Tibial nerve (tissue), 3 donors: ENCODE measurements around the gene GAL3ST2.

Experiments used
- CTCF ChIP-seq, 5 experiments: fragments of 200-600 bp in 3 of 5; fragments of 450-650 bp in 2 of 5; sonication (generic) in 3 of 5; IDR thresholded peaks; one replicate each; pipeline ENCODE4 v1.5.1; 2016 to 2019; ENCODE audit warnings: antibody characterized with exemption in 5 of 5, mild to moderate bottlenecking in 3 of 5, moderate library complexity in 2 of 5
- POLR2A ChIP-seq, 2 donors: fragments of 450-650 bp; IDR thresholded peaks; one replicate each; pipeline ENCODE4 v1.6.1; 2017; ENCODE audit warnings: antibody characterized with exemption in 2 of 2, mild to moderate bottlenecking in 2 of 2, moderate library complexity in 2 of 2

DNA sequence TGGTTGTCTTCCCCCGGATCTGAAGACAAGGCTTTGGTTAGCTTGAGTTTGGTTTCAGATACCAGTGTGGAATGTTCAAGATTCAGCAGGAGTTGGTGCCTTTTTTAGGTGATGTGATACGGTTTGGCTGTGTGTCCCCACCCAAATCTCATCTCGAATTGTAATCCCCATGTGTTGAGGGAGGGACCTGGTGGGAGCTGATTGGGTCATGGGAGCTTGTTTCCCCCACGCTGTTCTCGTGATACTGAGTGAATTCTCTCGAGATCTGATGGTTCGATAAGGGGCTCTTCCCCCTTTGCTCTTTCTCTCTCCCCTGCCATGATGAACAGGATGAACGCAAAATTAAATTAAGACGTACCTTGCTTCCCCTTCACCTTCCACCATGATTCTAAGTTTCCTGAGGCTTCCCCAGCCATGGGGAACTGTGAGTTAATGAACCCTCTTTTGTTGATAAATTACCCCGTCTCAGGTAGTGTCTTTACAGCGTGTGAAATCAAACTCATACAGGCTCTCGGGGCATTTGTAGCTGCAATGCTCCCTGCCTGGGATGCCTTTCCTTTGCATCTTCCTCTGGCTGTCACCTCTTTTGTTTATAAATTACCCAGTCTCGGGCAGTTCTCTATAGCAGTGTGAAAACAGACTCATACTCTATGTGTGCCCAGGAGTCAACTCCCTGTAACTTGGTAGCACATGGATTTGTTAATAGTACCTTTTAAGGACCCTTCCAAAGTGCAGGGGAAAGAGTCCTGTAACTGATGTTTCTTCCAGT is 60.8 kb downstream of the GAL3ST2 start:
- TF ChIP-seq POLR2A (IDR thresholded peaks at IDR 0.05) = no peak
- TF ChIP-seq CTCF (IDR thresholded peaks at IDR 0.05) = no peak
